Upper lobe of left lung (tissue), 6 donors: ENCODE results near the gene KLHDC8A. TPM values are rescaled to one million over a fixed set of nuclear protein-coding genes. Genes with fewer than 3 reads are reported as not detected.
"Not testable (repeated sequence)": the region's sequence is repeated elsewhere in the genome, so short reads cannot be mapped to it uniquely, and the experiment has no call there.

Experiments used
- ATAC-seq, 2 donors: fragments of 200-7000 bp; cut with Tn5 transposase; one replicate each; pipeline ENCODE4 v1.9.1; 2022; ENCODE audit warnings: mild to moderate bottlenecking in 2 of 2, moderate library complexity in 2 of 2; ENCODE audit not compliant: low FRiP score in 2 of 2
- DNase-seq, 2 donors: peaks; one replicate each; pipeline ENCODE4 v3.0.0-alpha.2; 2019 to 2020
- H3K27ac ChIP-seq, 4 donors: fragments of 200-600 bp; sonication (generic); one replicate each; pipeline ENCODE4 v1.5.1; 2016 to 2019
- H3K27me3 ChIP-seq, 4 donors: fragments of 200-600 bp; sonication (generic); one replicate each; pipeline ENCODE4 v1.5.1; 2017 to 2019
- H3K36me3 ChIP-seq, 4 donors: fragments of 200-600 bp; sonication (generic); one replicate each; pipeline ENCODE4 v1.5.1; 2016 to 2019
- H3K4me1 ChIP-seq, 4 donors: fragments of 200-600 bp; sonication (generic); one replicate each; pipeline ENCODE4 v1.5.1; 2018 to 2019
- H3K4me3 ChIP-seq, 4 donors: fragments of 200-600 bp; sonication (generic); one replicate each; pipeline ENCODE4 v1.5.1; 2017 to 2019; ENCODE audit warnings: mild to moderate bottlenecking in 2 of 4, moderate library complexity in 1 of 4
- H3K9me3 ChIP-seq, 4 donors: fragments of 200-600 bp; sonication (generic); one replicate each; pipeline ENCODE4 v1.5.1; 2018 to 2019
- EP300 ChIP-seq, 4 donors: sonication (generic); formaldehyde crosslinking; IDR thresholded peaks; one replicate each; pipeline ENCODE4 v1.5.1; 2017; ENCODE audit warnings: antibody characterized with exemption in 4 of 4, control low read depth in 2 of 4
- POLR2A ChIP-seq, 4 donors: fragments of 450-650 bp; IDR thresholded peaks; one replicate each; pipeline ENCODE4 v1.5.1; 2016 to 2017; ENCODE audit warnings: antibody characterized with exemption in 4 of 4, mild to moderate bottlenecking in 2 of 4
- POLR2AphosphoS5 ChIP-seq, 2 donors: sonication (generic); formaldehyde crosslinking; IDR thresholded peaks; one replicate each; pipeline ENCODE4 v1.5.1; 2017; ENCODE audit warnings: antibody characterized with exemption in 2 of 2
- WGBS, 2 donors: methylation state at CpG; one replicate each; pipeline ENCODE4 v1.1.5; 2017 to 2018; 5-methylcytosine and 5-hydroxymethylcytosine counted together
- total RNA-seq, 6 donors: library from RNA; depleted of rRNA in 4 of 6; stranded (reverse); fragments of >200 nt in 4 of 6; gene quantifications; one replicate each; pipeline versions ENCODE4 v1.1.0 to v1.2.1, GENCODE V29; 2016 to 2021
- TF ChIP-seq, protein P1 (sequence below), 6 experiments: fragments of 450-650 bp in 4 of 6; fragments of 200-600 bp in 2 of 6; sonication (generic) in 2 of 6; IDR thresholded peaks; one replicate each; pipeline ENCODE4 v1.5.1; 2016 to 2019; ENCODE audit warnings: antibody characterized with exemption in 6 of 6
- donor health status: DM: no; HTN: no; CAD: no; lungs with moderate emphysema.
- donor health status: DM: no; HTN: yes; CAD: no; lungs with severe emphysema.

Gene KLHDC8A, protein sequence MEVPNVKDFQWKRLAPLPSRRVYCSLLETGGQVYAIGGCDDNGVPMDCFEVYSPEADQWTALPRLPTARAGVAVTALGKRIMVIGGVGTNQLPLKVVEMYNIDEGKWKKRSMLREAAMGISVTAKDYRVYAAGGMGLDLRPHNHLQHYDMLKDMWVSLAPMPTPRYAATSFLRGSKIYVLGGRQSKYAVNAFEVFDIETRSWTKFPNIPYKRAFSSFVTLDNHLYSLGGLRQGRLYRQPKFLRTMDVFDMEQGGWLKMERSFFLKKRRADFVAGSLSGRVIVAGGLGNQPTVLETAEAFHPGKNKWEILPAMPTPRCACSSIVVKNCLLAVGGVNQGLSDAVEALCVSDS
- total RNA-seq: 1 to 10 TPM in 1 of 6 donors, under 1 TPM in 2, not detected in 3; 0.34 to 1.7 (median 0.37) TPM

DNA sequence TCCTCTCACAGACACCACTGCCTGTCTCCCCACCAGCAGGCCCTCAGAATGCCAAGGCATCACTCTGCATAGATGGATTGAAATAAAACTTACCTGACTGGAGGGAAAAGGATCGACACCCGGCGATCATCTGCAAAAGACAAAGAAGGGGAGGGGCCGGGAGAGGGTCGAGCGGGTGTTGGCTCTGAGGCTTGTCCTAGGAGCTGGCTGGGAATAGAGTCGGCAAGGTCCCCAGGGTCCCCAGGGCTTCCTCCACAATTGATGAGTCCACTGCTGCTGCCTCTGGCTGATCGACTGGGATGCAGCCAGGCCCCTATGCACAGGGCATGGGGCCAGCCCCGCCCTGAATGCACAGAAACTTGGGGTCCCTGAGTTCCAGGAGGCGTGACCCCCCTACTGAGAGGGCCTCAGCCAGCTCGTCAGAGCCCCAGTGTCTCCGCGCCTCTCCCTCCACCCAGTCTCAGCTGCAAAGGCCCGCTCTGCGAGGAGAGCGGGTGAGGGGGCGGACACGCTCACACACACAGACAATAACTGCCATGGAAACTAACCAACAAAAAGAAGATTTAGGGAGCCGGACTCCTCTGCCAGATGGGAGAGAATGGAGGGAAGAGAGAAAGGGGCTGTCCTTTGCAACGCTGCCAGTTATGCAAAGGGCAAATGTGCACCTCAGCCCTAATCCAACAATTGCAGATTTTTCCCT, at the start of gene KLHDC8A:
Gene KLHDC8A, minus strand, starts transcription at position 483 of the 700 bp plus-strand sequence. CDS start 13,318 bp downstream, outside the sequence.
- no peaks in the 10 kb centered on the region for H3K27me3 ChIP-seq
- DNase-seq: peak in 1 of 2 donors; percentile 37
- TF ChIP-seq EP300 (IDR thresholded peaks at IDR 0.05): no peak
- TF ChIP-seq, protein P1, sequence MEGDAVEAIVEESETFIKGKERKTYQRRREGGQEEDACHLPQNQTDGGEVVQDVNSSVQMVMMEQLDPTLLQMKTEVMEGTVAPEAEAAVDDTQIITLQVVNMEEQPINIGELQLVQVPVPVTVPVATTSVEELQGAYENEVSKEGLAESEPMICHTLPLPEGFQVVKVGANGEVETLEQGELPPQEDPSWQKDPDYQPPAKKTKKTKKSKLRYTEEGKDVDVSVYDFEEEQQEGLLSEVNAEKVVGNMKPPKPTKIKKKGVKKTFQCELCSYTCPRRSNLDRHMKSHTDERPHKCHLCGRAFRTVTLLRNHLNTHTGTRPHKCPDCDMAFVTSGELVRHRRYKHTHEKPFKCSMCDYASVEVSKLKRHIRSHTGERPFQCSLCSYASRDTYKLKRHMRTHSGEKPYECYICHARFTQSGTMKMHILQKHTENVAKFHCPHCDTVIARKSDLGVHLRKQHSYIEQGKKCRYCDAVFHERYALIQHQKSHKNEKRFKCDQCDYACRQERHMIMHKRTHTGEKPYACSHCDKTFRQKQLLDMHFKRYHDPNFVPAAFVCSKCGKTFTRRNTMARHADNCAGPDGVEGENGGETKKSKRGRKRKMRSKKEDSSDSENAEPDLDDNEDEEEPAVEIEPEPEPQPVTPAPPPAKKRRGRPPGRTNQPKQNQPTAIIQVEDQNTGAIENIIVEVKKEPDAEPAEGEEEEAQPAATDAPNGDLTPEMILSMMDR (IDR thresholded peaks at IDR 0.05): no peak
- TF ChIP-seq POLR2AphosphoS5 (IDR thresholded peaks at IDR 0.05): no peak
- no peak for TF ChIP-seq POLR2A (IDR thresholded peaks at IDR 0.05)
- H3K4me1 ChIP-seq: peaks cover 0 to 15% (median 0%) of the 10 kb centered on the region in 4 donors
- no peak within 1 kb of the TSS for H3K27ac ChIP-seq
- 72 to 86% methylated on average over 18 to 20 of the region's 20 CpGs for WGBS, 2 donors
- no peaks in the 10 kb centered on the region for H3K36me3 ChIP-seq
- H3K9me3 ChIP-seq: no peaks in the 10 kb centered on the region
- ATAC-seq: no peak
- H3K4me3 ChIP-seq: no peak within 1 kb of the TSS

DNA sequence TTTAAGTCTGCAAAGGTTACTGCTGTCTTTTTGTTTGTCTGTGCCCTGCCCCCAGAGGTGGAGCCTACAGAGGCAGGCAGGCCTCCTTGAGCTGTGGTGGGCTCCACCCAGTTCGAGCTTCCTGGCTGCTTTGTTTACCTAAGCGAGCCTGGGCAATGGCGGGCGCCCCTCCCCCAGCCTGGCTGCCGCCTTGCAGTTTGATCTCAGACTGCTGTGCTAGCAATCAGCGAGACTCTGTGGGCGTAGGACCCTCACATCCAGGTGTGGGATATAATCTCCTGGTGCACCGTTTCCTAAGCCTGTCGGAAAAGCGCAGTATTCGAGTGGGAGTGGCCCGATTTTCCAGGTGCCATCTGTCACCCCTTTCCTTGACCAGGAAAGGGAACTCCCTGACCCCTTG, 49.5 kb upstream of the KLHDC8A start:
- not testable (repeated sequence) for H3K27ac ChIP-seq, H3K27me3 ChIP-seq, H3K4me1 ChIP-seq, DNase-seq, H3K36me3 ChIP-seq, H3K4me3 ChIP-seq, H3K9me3 ChIP-seq, ATAC-seq
- WGBS, 2 donors: 74 to 100% methylated on average over 5 to 11 of the region's 12 CpGs

DNA sequence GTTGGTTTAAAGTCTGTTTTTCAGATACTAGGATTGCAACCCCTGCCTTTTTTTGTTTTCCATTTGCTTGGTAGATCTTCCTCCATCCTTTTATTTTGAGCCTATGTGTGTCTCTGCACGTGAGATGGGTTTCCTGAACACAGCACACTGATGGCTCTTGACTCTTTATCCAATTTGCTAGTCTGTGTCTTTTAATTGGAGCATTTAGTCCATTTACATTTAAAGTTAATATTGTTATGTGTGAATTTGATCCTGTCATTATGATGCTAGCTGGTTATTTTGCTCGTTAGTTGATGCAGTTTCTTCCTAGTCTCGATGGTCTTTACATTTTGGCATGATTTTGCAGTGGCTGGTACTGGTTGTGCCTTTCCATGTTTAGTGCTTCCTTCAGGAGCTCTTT, 47.8 kb upstream of the KLHDC8A start:
- H3K4me3 ChIP-seq, H3K36me3 ChIP-seq, H3K27me3 ChIP-seq, H3K4me1 ChIP-seq, H3K9me3 ChIP-seq, DNase-seq, H3K27ac ChIP-seq, ATAC-seq: not testable (repeated sequence)
- 78 to 92% methylated on average over 2 to 3 of the region's 3 CpGs for WGBS, 2 donors

DNA sequence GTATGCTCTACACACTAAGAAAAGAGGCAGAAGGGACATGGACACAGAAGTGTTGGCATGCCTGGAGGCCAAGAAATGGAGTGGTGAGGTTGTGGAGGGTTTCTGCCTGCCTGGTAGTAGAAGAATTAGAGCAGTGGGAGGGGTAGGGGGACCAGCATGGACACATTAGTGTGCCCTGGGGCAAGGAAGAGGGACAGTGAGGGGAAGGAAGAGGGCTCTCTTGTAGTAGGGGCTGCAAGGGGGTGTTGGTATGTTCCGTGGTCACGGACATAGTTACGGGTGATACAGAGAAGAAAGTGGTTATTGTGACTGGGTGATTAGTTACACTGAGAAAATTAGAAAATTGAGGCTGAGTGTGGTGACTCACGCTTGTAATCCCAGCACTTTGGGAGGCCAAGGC, 41.9 kb upstream of the KLHDC8A start:
- Histone ChIP-seq H3K4me1 (no peaks in the 10 kb centered on the region), H3K9me3 (no peaks in the 10 kb centered on the region), H3K36me3 (no peaks in the 10 kb centered on the region), H3K4me3 (no peak overlapping the region), H3K27me3 (no peaks in the 10 kb centered on the region), H3K27ac (no peak overlapping the region)
- no peak for DNase-seq
- WGBS, 2 donors: 92% methylated on average over 4 of the region's 4 CpGs
- TF ChIP-seq POLR2A (IDR thresholded peaks at IDR 0.05): no peak
- no peak for TF ChIP-seq EP300 (IDR thresholded peaks at IDR 0.05)
- no peak for TF ChIP-seq POLR2AphosphoS5 (IDR thresholded peaks at IDR 0.05)
- TF ChIP-seq, protein P1 (IDR thresholded peaks at IDR 0.05): no peak
- no peak for ATAC-seq

DNA sequence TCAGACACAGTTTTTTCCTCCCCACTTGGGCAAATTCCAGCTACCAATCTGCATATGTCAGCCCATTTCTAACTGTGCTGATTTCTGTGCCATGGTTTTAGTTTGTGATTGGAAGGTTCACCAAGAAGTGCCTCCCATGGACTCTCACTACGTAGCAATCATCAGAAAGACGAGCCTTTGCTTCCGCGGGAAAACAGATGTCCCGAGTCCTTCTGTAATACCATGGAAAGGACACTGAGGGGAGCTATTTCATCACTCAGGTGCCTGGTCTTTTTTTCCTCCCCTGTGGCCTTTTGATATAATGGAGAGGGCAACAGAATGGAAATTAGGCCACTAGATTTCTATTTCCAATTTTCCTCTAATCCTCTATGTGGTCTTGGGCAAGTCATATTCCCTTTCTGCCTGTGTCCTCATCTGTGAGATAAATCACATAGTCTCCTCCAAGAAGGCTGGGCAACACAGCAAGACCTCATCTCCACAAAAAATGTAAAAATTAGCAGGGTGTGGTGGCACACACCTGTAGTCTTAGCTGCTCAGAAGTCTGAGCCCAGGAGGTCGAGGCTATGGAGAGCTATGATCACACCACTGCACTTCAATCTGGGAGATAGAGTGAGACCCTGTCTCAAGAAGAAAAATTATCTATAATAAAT, 40.4 kb upstream of the KLHDC8A start:
- Histone ChIP-seq H3K36me3 (no peaks in the 10 kb centered on the region), H3K27me3 (no peaks in the 10 kb centered on the region), H3K4me1 (no peaks in the 10 kb centered on the region), H3K27ac (no peak overlapping the region), H3K4me3 (no peak overlapping the region), H3K9me3 (no peaks in the 10 kb centered on the region)
- ATAC-seq (peak; percentile 45 to 72), DNase-seq (no peak)
- no peak for TF ChIP-seq POLR2AphosphoS5 (IDR thresholded peaks at IDR 0.05)
- TF ChIP-seq, protein P1 (IDR thresholded peaks at IDR 0.05): peak; percentile 20 to 74 (median 62)
- 4 to 5% methylated on average over 6 of the region's 6 CpGs for WGBS, 2 donors
